HG03460 (cell line): ENCODE data around the gene FAM118B.
"Not testable (repeated sequence)": the region's sequence is repeated elsewhere in the genome, so short reads cannot be mapped to it uniquely, and the experiment has no call there.

Experiments used
- ATAC-seq: cut with Tn5 transposase; IDR thresholded peaks from one replicate; pipeline ENCODE4 v1.9.1; 2021; ENCODE audit not compliant: unreplicated experiment

The FAM118B gene

DNA sequence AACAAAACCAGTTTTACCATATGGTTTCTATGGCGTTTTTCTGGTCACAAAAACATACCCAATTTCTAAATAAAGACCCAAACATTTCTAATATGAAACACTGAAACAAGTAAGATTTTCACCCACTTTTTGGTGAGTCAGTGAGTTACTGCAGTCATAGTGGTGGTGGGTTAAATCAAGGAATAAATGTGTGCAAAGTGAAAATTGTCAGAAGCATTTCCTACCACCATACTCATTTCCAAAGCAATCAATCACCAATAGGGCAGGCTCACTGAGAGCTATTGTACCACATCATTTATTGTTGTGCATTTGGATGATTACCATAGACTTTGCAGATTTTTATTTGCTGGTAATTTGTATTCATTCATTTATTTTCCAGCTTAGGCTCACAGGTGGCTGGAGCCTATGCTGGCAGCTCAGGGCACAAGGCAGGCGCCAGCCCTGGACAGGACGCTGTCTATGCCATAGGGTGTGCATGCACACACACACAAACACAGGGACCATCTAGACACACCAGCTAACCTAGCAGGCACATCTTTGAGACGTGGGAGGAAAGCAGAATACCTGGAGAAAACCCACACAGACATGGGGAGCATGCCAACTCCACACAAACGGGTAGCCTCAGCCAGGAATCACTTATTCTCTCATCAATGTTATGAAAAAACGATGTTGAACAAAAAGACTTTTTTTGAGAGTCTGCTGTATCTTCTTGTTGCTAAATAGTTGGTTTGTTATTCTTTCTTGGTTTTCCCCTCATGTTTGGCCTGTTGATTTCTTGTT is 5.1 kb downstream of the FAM118B start:
- no peak for ATAC-seq

DNA sequence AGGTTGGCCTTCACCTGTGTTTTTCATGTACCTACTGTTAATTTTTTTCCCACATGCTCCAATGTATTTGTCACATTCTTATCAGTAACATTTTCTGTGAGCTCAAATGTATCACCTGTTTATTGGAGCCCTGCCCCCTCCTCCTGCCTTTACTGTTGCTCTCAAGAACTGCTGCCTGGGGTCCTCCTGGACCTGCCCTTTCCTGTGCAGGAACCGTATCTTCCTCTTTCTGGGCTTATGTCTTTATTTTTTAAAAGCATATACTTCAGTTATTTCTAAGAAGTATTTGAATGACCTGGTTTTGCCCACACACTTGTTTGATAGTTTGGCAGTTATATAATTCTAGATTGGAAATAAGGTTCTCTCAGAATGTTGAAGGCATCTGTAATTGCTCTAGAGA is 5.9 kb downstream of the FAM118B start:
- no peak for ATAC-seq

DNA sequence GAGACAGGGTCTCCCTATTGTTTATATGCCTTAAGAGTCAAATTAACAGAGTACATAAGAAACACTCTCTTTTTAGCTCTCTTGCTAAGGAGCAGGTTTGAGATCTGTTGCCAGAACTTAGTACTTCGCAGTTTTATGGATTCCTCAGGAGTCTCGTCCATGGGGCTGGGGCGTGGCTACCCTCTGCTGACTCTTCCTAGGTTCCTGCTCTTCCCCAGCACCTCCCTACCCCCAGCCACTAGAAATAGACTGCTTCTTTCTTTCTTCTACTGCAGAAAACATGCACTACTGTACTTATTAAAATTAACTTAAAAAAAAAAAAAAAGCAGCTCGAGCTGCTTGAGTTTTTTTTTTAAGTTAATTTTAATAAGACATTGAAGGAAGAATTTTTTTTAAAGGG is 8.0 kb downstream of the FAM118B start:
- ATAC-seq: no peak

DNA sequence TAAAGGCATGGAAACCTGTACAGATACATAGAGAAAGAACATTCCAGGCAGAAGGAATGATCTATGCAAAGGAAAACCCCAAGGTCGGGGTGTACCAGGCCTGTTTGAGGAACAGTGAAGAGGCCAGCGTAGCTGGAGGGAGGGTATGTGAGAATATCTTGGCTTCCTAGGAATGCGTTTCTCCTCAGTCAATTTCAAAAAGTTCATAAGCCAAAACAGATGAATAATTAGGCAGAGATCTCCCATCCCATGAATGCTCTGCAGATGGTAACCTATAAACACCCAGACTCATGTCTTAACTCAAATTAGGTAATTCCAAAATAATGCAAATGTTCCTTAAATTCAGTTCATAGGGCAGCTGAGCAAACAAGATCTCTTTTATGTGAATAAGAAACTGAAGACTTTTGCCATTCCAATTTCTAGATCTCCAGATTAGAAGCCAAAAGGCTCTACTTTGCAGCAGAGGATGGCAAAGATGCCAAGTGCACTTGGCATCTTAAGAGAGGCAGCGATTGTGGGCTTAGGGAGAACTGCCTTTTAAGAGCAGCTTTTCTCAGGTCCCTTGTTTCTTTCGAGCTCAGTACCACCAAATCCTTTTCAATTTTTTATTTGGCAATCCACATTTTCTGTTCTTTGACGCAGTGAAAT is 13.2 kb downstream of the FAM118B start:
- ATAC-seq: no peak

DNA sequence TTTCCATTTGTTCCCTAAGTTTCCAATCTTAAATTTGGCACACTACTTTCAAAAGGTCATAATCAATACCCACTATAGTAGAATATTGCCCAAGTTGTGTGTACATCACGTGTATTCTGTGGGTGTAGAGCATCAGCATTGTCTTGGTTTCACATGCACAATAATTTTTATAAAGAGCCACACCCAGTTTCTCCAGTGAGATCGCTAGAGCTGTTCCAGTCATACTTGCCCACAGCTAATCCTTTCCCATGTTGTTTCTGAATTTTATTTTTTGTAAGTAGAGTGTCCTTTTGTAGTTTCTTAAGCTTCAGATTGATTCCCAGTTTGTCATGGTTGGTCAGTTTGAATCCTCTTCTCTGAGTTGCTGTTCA is 13.7 kb downstream of the FAM118B start:
- no peak for ATAC-seq

DNA sequence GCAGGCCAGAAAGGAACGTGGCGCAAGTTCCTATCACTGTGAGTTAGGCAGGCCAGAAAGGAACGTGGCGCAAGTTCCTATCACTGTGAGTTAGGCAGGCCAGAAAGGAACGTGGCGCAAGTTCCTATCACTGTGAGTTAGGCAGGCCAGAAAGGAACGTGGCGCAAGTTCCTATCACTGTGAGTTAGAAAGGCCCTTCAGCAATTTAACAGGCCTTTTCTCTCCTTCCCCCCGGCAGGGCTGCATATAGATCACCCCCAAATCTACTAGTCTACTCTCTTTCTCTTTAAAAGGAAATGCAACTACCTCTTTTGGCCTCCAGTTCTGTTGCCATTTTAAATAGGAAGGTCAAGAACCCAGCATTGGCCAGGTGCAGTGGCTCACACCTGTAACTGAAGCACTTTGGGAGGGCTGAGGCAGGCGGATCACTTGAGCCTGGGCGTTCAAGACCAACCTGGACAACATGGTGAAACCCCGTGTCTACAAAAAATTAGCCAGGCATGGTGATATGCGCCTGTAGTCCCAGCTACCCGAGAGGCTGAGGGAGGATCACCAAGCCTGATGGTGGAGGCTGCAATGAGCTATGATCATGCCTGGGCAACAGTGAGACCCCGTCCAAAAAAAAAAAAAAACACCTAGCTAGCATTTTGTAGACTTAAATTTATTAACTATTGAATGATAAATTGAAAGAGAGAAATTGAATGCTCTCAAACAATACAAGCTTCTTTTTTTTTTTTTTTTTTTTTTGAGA is 14.9 kb downstream of the FAM118B start:
- ATAC-seq: no peak

DNA sequence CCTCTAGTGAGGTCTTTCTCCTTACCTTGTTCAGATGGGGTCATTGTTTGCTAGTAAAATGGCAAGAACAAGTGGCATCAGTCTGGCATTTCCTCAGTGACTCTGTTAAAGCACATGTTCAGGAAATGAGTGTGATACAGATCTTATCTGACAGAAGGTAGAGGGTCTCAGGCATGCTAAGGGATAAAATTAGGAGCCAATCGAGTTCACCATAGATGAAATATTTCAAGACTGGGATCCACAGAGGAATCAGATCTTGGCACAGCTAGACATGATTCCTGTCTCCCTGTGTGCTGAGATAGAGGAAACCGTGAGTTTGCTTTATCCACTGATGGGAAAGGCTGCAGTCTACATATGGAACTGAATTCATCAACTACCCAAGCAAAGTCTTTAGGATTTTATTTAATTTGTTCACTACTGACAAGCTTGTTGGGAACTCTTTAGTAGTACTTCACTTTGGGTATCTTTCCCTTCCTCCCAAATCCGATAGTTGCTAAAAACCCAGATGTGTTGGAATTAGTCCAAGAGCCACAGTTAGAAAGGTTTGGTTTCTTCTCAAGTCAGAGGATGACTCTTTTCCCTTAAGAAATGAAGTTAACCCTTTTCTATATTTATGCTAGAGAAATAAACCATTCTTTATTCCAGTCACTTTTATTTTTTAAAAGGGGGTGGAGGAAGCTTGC is 18.4 kb downstream of the FAM118B start:
- no peak for ATAC-seq

DNA sequence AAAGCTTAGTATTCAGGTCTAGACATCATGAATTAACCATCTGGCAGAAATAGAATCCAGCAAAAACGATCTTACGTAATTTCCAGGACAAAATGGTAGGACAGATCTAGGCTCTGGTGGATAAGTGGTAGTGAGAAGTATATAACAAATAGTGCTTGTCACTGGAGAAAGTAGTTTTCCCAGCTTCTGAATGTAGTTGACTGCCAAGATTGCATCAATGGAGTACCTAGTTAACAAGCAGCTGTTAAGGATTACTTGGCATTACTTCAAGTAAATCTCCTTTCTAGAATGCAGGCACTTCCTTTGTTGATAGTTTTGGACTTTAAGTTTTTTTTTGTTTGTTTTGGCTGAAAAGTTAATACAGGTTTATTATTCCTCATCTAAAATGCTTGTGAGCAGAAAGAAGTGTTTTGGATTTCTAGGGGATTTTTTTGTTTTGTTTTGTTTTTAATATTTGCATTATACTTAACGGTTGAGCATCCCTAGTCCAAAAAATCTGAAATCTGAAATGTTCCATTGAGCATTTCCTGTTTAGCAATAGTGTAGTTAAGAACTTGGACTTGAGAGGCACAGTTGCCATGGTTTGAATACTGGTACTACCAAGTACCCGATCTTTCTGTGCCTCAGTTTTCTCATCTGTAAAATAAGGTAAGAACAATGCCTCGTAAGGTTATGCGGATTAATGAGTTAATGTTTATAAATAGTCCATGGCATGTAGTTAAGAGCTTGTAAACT is 20.3 kb downstream of the FAM118B start:
- ATAC-seq: no peak

DNA sequence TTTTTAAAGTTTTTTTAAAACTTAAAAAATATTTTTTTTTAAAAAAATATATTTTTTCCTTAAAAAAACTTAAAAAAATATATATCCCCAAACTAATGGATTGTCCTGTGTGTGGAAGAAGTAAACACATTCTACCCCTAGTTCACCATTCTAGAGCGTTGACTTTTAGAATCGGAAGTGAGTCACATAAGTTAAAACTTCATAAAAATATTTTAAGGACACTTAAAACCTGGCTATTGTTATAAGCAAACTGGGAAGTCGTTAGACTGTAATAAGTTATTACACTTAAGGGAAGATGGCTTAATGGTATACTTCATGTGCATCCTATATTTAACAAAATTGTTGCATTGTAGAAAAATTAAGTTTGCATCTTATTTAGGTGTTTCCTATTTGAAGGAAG is 21.1 kb downstream of the FAM118B start:
- ATAC-seq: no peak

DNA sequence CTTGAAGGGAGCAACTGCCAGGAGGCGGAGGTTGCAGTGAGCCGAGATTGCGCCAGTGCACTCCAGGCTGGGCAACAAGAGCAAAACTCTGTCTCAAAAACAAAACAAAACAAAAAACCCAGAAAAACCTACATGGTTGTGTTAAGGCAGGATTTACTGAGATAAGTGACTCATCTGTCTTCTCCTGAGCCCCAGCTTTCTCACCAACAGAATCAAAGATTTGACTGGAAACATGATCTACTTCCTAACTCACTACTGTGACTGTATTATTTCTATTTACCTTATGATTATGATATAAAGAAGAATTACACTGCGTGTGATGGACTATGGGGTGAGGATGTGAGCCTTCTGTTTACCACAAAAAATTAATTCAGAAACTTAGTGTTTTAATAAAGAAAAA is 21.8 kb downstream of the FAM118B start:
- no peak for ATAC-seq

DNA sequence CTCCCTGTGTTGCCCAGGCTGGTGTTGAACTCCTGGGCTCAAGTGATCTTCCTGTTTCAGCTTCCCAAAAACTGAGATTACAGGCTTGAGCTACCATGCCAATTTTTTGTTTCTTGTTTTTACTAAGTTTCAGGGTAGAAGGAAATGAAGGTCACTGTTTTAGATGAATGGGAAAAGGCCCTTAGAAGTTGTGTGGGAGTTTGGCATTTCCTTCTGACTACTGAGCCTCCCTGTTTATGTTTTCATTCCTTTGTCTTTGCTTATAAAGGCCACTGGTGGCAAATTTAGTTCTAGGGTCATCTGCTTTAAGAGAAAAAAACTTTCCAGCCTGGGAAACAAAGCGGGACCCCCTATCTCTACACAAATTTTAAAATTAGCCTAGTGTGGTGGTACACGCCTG is 35.1 kb downstream of the FAM118B start:
- ATAC-seq: no peak

DNA sequence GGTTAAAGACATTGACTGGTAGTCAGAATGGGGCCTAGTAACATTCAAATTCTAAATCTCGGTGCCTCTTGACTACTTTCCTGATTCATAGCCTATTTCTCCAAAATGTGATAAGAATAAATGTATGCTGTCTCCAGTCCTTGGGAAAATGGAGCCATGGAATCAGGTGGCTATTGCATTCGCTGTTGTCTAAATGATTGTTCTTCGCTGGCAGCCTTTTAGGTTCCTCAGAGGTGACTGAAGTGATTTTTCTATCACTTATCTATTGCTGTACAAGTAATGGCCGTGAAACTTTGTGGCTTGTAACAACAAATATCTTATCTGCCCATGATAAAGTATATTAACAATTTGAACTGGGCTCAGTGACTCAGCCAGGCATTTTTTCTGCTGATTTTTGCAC is 41.7 kb downstream of the FAM118B start:
- no peak for ATAC-seq

DNA sequence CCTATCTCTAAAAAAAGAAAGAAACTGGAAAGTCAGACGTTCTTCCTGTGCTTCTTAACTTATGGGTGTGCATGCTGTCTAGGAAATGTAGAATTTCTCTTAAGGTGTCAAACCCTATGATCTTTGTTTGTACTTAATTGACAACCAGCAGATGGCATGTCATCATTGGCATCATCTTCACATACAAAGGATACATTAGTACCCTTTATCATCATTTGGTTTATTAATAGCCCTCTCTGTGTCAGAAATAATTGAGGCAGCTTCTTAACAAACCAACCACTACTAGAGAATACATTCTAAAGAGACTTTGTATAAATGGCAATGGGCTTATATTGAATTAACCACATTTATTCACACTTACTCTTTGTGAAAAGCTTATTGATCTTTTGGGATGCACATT is 43.2 kb downstream of the FAM118B start:
- no peak for ATAC-seq

DNA sequence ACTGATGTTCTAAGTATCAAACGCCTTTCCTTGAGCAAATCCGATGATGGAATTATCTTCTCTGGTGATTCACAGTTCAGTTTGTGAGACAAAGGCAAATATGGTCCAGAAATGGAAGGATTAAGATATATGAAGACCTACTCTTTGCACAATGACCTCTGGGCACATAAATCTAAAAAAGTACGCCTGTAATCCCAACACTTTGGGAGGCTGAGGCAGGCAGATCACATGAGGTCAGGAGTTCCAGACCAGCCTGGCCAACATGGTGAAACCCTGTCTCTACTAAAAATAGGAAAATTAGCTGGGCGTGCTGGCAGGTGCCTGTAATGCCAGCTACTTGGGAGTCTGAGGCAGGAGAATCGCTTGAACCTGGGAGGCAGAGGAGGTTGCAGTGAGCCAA is 43.9 kb downstream of the FAM118B start:
- ATAC-seq: not testable (repeated sequence)

DNA sequence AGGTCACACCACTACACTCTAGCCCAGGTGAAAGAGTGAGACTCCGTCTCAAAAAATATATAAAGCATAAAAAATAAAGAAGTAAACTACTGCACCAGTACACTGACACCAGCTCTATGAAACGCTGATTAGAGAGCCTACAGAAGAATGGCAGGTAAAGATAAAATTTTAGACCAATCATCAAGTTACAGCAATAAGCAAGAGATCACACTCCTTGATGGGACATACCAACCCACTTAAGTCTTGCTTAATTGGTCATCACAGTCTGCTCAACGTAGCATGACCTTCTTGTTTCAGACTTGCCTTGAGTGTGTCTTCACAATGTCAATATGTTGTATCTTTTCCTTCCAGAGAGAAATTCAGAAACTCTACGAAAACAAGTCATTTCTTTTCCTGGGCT is 44.6 kb downstream of the FAM118B start:
- no peak for ATAC-seq

DNA sequence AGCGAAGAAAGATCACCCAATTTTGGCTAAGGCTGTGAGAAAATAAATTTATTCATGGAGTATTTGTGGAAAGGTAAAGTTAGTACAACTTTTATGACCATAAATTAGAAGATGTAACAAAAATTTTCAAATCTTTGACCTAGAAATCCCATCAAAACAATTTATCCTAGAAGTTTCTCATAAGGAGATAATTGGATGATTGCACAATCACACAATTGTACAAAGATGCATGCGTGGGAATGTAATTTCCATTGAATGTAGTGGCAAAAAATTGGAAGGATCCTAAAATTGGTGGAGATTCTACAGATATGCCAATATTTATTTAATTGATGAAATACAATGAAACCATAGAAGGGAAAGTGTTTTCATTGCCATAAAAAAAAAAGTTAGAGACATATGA is 45.6 kb downstream of the FAM118B start:
- no peak for ATAC-seq

DNA sequence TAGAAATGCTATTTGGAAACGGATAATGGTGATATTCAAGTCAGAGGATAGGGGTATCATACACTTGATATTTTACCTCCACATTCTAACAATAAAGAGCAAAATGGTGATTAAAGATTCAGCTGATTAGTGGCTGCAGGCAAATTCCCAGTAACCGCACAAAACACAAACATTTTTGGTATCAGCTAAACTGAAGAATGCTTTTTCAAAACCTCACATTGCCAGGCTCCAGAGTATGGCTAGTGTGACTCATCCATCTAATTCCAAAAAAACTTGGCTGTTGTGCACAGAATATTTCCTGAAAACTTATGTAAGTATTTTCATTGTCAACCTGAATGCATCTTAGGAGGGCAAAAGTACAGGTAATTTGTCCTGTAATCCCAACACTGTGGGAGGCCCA is 46.2 kb downstream of the FAM118B start:
- no peak for ATAC-seq

DNA sequence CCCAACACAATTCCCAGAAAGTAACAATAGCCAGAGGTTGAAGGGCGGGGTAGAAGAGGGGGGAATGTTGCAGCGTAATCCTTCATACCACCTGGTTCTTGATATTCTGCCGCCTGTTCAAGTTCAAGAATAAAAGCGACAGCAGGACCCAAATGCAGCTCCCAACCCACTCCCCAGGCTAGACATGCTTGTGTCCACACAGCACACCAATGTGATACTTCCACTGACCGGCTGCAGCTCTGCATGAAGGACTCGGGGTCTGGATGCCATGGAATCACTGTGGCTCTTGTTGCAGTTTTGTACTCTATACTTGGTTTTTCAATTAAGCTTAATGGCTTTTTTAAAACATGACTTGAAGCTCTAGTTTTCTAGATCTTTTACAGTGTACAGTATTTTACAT is 50.6 kb downstream of the FAM118B start:
- no peak for ATAC-seq

DNA sequence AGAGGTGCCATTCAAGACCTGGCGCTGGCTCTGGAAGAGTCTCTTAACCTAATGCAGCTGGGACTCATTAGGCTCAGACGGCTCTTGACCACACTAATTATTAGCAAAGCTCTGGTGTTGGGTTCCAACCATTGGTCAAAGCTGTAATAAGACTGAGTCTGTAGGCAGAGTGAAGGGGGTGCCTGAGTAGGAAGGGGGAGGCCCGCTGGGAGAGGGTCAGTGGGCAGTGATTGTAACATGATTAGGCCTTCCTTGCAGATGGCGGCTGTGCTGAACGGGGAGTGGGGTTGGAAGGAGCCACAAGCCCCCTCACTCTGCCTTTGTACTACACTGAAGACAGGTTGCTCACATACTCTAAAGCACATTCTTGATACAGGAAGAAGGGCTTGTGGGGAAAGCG is 51.9 kb downstream of the FAM118B start:
- no peak for ATAC-seq

DNA sequence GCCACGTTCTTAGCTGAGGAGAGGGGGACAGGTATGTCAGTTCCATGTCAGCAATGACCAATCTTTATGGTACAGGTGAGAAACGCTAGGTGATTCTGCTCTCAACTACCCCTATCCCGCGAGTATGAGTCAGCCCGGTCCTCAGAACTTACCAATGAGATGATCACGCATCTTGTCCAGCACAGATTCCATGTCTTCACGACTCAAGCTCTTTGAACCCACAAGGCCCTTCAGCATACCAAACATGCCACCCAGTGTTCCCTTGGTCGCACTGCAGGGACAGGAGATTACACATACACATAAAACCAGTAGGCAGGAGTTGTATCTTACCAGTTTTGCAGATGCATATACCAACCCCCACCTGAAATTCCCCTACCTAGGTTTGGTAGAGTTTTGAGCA is 54.2 kb downstream of the FAM118B start:
- ATAC-seq: no peak

DNA sequence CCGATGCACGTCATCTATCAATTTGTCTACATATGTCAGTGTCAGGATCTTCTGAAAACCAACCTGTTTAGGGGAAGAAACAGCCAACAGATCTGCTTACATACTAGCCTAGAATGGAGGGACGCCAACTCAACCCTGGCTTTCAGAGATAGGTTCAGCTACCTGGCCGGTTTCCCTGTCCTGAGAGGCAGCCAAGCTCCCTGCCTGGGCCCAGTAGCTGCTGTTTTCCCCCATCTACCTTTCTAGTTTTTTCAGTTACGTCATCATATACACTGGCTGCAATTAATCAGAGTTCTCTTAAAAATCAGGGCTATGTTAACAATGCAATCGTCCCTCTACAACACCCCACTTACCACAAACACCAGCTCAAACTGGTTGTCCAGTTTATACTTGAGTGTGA is 56.1 kb downstream of the FAM118B start:
- no peak for ATAC-seq
